Liver (tissue), 3 donors: ENCODE results near the gene RALB.

ENCODE experiments used
- ATF3 ChIP-seq: IDR thresholded peaks from 2 replicates; pipeline ENCODE4 v1.6.1; 2016; ENCODE audit warnings: antibody characterized with exemption
- CTCF ChIP-seq: fragments of 150-350 bp; IDR thresholded peaks from 2 replicates; pipeline ENCODE4 v1.5.1; 2017; ENCODE audit warnings: improper control_type of control experiment, low read depth, low read length; ENCODE audit not compliant: missing input control
- EGR1 ChIP-seq, 2 donors: IDR thresholded peaks; 2 replicates each; pipeline ENCODE4 v1.6.1; 2016 to 2018; ENCODE audit warnings: antibody characterized with exemption in 2 of 2, low read depth in 2 of 2
- GABPA ChIP-seq, 2 donors: IDR thresholded peaks in 1 of 2; conservative IDR thresholded peaks in 1 of 2; 2 replicates each; pipeline ENCODE4 v1.6.1; 2016; ENCODE audit warnings: antibody characterized with exemption in 2 of 2, mild to moderate bottlenecking in 1 of 2, moderate library complexity in 1 of 2
- HNF4G ChIP-seq: IDR thresholded peaks from 2 replicates; pipeline ENCODE4 v1.6.1; 2016; ENCODE audit warnings: antibody characterized with exemption
- JUND ChIP-seq, 2 donors: IDR thresholded peaks; 2 replicates each; pipeline ENCODE4 v1.6.1; 2016; ENCODE audit warnings: antibody characterized with exemption in 2 of 2
- RAD21 ChIP-seq, 2 donors: IDR thresholded peaks; 2 replicates each; pipeline ENCODE4 v1.6.1; 2016; ENCODE audit warnings: antibody characterized with exemption in 2 of 2, mild to moderate bottlenecking in 2 of 2
- SP1 ChIP-seq: IDR thresholded peaks from 2 replicates; pipeline ENCODE4 v1.6.1; 2018; ENCODE audit warnings: antibody characterized with exemption, mild to moderate bottlenecking
- TAF1 ChIP-seq: conservative IDR thresholded peaks from 2 replicates; pipeline ENCODE4 v1.6.1; 2016; ENCODE audit warnings: antibody characterized with exemption, mild to moderate bottlenecking
- YY1 ChIP-seq: IDR thresholded peaks from 2 replicates; pipeline ENCODE4 v1.6.1; 2016; ENCODE audit warnings: antibody characterized with exemption, mild to moderate bottlenecking
- ZBTB33 ChIP-seq: IDR thresholded peaks from 2 replicates; pipeline ENCODE4 v1.6.1; 2016; ENCODE audit warnings: antibody characterized with exemption
- donor health status: healthy.
- donor health status: healthy.

- no peak for TF ChIP-seq CTCF
- no peak for TF ChIP-seq EGR1 (IDR thresholded peaks at IDR 0.05; ENCODE audit: low read depth in 2 of 2)
- no peak for TF ChIP-seq TAF1
- TF ChIP-seq ATF3: no peak
- TF ChIP-seq HNF4G: no peak
- no peak for TF ChIP-seq YY1
- TF ChIP-seq SP1: no peak
- no peak for TF ChIP-seq RAD21 (IDR thresholded peaks at IDR 0.05)
- no peak for TF ChIP-seq ZBTB33
- no peak for TF ChIP-seq GABPA (IDR thresholded peaks at IDR 0.05 in 1 of 2, conservative IDR thresholded peaks at IDR 0.05 in 1 of 2)
- TF ChIP-seq JUND (IDR thresholded peaks at IDR 0.05): no peak
Observed at GRCh38 chr2:120272763-120273481, 20.3 kb downstream of the RALB start.
